Measurements from ENCODE around the gene LPA.
"Not testable (repeated sequence)": the region's sequence is repeated elsewhere in the genome, so short reads cannot be mapped to it uniquely, and the experiment has no call there.

- TF ChIP-seq BHLHE40 (IDR thresholded peaks at IDR 0.05; ENCODE audit: borderline replicate concordance); CTBP1 (IDR thresholded peaks at IDR 0.05; ENCODE audit: borderline replicate concordance); SP1 (IDR thresholded peaks at IDR 0.05); ARNT (IDR thresholded peaks at IDR 0.05); ELF4 (IDR thresholded peaks at IDR 0.05): not testable (repeated sequence)
Measured at GRCh38 chr6:160595297-160595696, 68.8 kb downstream of the LPA start.
